ENCODE results near the gene PLEKHA7. TPM values are rescaled to one million over a fixed set of nuclear protein-coding genes. Genes with fewer than 3 reads are reported as not detected.

Gene PLEKHA7
- total RNA-seq, 1 experiment from 2014 or later = 13.0 TPM

GRCh38 chr11:16813126-16813525 lies 201.1 kb downstream of the PLEKHA7 start (continued):
- TF ChIP-seq AFF4 (CRISPR knock-in tag; IDR thresholded peaks at IDR 0.05; ENCODE audit: borderline replicate concordance) = no peak
- no peak for TF ChIP-seq NFATC4 (CRISPR knock-in tag; IDR thresholded peaks at IDR 0.05)
- no peak for TF ChIP-seq ZNF512 (CRISPR knock-in tag; IDR thresholded peaks at IDR 0.05; ENCODE audit: borderline replicate concordance)

GRCh38 chr11:16812274-16812673 lies 201.9 kb downstream of the PLEKHA7 start:
- POLR2A ChIA-PET = no interaction called here
- no peak for TF ChIP-seq ATF2 (CRISPR knock-in tag; IDR thresholded peaks at IDR 0.05; ENCODE audit: borderline replicate concordance, low read depth)
- DNase-seq (ENCODE audit: low spot score) (no peak), ATAC-seq (peak; percentile 69)
- peaks cover 13% of the 10 kb centered on the region; the same call in 1 of the 2 replicates for H3K36me3 Mint-ChIP-seq
- H3K4me1 Mint-ChIP-seq = peaks cover 11% of the 10 kb centered on the region
- H3K27me3 Mint-ChIP-seq (ENCODE audit: low read depth) = no peaks in the 10 kb centered on the region
- no peaks in the 10 kb centered on the region for H3K9me3 Mint-ChIP-seq
- peak overlapping the region; percentile 14; the same call in 1 of the 2 replicates for H3K27ac Mint-ChIP-seq
- CTCF ChIA-PET = interaction anchor here (0.6 to 4.0 kb wide), 2 partner anchors 8 to 252 kb away, joined by 3 to 18 read pairs; no protein-coding TSS in a partner anchor
- H3K4me3 Mint-ChIP-seq = no peak overlapping the region

- H3K27me3 Mint-ChIP-seq (ENCODE audit: low read depth) = no peaks in the 10 kb centered on the region
- ChIA-PET CTCF (interaction anchor here (0.6 to 4.0 kb wide), 4 partner anchors 9 to 252 kb away, joined by 3 to 18 read pairs (median 7); no protein-coding TSS in a partner anchor), POLR2A (interaction anchor here (0.9 kb wide), 1 partner anchor 266 kb away, joined by 3 read pairs; the partner anchor contains the start of gene RPS13)
- H3K27ac Mint-ChIP-seq = no peak overlapping the region
- peaks cover 11% of the 10 kb centered on the region for H3K4me1 Mint-ChIP-seq
- ATAC-seq (no peak), DNase-seq (ENCODE audit: low spot score) (no peak)
- H3K9me3 Mint-ChIP-seq = no peaks in the 10 kb centered on the region
- no peak overlapping the region for H3K4me3 Mint-ChIP-seq
- peaks cover 13% of the 10 kb centered on the region; the same call in 1 of the 2 replicates for H3K36me3 Mint-ChIP-seq
- no peak for TF ChIP-seq CREM (CRISPR knock-in tag; IDR thresholded peaks at IDR 0.05)
- no peak for TF ChIP-seq TEAD1 (CRISPR knock-in tag; IDR thresholded peaks at IDR 0.05)
- no peak for TF ChIP-seq NR3C1 (CRISPR knock-in tag; conservative IDR thresholded peaks at IDR 0.05; ENCODE audit: low read depth)
- TF ChIP-seq NFYB (CRISPR knock-in tag; conservative IDR thresholded peaks at IDR 0.05; ENCODE audit: low read depth) = no peak
- no peak for TF ChIP-seq ZNF416 (CRISPR knock-in tag; IDR thresholded peaks at IDR 0.05)
- no peak for TF ChIP-seq ZBTB43 (CRISPR knock-in tag; IDR thresholded peaks at IDR 0.05)
- TF ChIP-seq FOXP1 (CRISPR knock-in tag; IDR thresholded peaks at IDR 0.05; ENCODE audit: borderline replicate concordance) = no peak
- no peak for TF ChIP-seq NR2C2 (CRISPR knock-in tag; IDR thresholded peaks at IDR 0.05)
- TF ChIP-seq ZNF512 (CRISPR knock-in tag; IDR thresholded peaks at IDR 0.05; ENCODE audit: borderline replicate concordance) = no peak
- no peak for TF ChIP-seq EMX1 (CRISPR knock-in tag; IDR thresholded peaks at IDR 0.05)
- TF ChIP-seq HMGA2 (CRISPR knock-in tag; IDR thresholded peaks at IDR 0.05) = no peak
- no peak for TF ChIP-seq HMGXB4 (CRISPR knock-in tag; IDR thresholded peaks at IDR 0.05)
- TF ChIP-seq ZNF138 (CRISPR knock-in tag; conservative IDR thresholded peaks at IDR 0.05) = no peak
- no peak for TF ChIP-seq ZNF121 (CRISPR knock-in tag; IDR thresholded peaks at IDR 0.05)
- no peak for TF ChIP-seq PRRX2 (CRISPR knock-in tag; IDR thresholded peaks at IDR 0.05)
These were observed 202.8 kb downstream of the PLEKHA7 start for GRCh38 chr11:16811136-16812020.

Measured in WTC11 (cell line).